DMS53 treated with DMSO at 0.1 percent for 48 hours (cell line): ENCODE measurements around the gene DLGAP1.

ENCODE experiments used
- DNase-seq: peaks from one replicate; lab custom pipeline; 2025; ENCODE audit not compliant: unreplicated experiment; lab: John Stamatoyannopoulos, UW

The DLGAP1 gene

DNA sequence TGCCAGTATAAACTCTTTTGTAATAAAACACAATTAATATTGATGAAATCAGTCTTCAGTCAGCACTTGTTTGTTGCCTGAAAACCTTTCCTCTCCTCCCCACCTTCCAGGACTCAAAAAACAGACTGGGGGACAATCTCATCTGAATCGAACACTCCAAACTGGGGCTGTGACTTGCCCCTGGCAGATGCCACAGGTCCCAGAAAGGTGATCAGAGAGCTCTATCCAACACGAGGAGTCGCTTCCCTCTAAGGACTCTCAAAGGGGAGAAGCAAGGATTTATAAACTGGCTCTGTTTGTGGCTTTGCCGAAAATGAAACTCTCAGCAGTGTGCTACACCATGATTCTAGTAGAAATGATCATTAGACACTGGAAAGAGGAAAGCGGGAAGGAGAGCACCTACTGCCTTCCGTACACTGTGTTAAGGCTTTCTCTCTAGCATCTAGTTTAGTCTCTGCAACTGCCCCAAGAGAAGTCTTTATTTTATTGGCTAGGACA lies 805.9 kb downstream of the DLGAP1 start:
- no peak for DNase-seq

DNA sequence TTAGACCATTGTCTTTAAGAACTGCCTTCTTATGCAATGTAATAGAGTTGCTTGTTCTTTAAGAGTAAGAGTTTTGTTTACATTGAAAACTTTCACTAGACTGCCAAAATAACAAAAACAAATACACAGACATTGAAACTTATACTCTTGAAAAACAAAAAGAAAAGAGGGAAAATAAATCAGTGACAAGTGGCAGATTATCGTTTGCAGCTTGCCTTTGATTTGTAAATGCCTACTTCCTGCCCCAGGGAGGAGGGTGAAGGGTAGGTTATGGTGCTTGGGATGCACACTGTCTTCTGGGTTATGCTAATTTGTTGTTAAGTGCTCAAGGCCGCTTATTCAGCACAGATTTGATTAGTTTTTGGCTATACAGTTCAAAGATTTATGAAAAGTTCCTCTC lies 806.5 kb downstream of the DLGAP1 start:
- DNase-seq = peak; percentile 64

DNA sequence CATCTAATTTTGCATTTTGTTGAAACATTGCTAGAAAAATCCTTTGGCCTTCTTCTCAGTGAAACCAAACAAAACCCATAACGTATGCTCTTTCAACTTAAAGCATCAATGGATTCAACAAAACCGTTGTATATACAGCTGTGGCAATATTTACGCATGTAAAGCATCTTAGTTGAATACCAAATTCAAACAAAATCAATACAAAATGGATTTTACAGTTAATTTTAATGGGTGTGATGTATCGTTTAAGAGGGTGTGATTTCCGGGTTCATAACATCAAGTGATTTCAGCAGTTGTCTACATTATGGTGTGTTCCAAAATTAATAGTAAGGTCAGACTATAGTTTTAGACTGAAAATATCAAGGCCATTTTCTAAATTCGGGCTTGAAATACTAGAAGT lies 806.9 kb downstream of the DLGAP1 start:
- DNase-seq = peak; percentile 80

DNA sequence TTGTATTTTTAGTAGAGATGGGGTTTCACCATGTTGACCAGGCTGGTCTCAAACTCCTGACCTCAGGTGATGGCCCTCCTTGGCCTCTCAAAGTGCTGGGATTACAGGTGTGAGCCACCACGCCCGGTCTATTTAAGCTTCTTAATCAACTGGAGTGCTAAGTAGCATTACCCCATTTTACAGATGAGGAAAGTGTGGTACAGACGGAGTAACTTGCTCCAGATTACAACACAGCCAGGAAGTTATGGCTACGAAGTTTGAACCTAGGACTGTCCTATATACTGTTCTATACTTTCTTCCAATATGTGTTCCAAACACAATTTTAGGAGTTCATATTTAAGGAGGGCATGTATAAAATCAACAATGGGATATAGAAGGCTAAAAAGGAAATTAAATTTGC lies 807.5 kb downstream of the DLGAP1 start:
- no peak for DNase-seq

DNA sequence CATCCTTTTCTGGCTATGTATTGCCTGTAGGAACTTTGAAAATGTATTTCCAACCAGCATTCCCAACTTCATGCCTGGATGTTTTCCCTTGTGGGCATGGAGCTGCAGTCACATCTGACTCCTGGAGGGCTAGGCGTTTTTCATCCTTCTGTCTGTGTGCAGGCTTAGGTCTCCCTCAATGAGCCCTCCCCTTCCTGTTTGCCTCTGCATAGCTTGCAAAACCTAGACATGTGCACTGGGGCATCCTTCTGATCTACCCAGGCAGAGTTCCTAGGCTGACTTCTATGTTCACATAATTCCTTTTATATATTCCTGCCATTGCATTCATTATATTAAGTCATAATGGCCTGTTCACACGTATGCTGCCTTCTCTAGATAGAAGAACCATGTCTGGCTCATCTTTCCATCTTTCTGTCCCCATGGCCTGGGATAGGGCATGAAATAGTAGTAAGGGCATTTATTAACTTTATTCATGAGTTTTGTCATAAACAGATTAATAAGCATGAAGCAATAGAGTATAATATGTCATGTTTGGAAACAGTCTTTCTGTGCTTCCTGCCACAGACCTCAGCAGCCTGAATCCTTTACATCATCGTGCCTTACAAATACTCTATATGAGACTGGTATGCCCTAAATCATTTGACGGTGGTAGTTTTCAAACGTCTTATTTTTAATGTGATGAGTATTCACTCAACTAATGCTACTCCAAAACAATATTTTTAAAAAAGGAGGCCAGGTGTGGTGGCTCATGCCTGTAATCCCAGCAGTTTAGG lies 809.5 kb downstream of the DLGAP1 start:
- DNase-seq = no peak

DNA sequence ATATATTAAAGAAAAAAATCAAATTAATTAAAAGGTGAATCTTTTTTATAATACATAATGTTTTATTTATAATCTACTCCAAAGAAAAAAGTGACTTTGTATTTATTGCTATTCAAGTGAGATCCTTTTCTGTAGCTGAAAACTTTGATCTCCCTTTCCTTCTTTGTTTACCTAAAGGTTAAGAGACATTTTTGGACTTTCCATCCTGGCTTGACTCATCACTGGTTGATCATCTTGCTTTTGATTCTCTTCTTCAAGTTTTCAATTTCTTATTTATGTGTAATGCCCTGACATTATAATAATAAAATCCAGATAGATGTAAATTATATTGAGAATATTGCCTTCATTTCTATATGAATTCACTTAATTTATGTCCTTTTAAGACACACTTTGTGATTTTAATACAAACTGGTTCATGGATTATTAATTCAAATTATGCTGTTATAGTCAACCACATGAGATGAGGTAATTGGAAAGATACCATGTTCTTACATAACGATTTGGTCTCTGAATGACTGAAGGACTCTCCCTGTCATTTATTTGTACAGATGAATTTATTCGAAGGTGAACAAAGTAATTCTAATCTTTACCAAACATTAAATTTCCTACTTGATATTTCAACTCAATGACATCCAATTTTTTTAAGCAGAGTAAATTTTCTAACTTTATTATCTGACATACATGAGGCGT lies 820.7 kb downstream of the DLGAP1 start:
- no peak for DNase-seq

DNA sequence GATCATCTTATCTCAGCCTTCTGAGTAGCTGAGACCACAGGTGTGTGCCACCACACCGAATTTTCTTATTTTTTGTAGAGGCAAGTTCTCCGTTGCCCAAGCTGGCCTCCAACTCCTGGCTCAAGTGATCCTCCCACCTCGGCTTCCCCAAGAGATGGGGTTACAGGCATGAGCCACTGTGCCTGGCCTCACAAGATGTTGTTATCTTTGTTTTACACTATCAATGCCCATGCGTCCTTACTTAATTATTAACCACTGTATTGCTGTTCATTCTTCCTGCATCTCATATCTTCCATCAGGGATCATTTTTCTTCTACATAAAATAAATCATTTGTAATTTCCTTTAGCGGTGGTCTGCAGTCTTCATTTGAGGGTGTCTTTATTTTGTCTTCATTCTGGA lies 823.2 kb downstream of the DLGAP1 start:
- DNase-seq = no peak

DNA sequence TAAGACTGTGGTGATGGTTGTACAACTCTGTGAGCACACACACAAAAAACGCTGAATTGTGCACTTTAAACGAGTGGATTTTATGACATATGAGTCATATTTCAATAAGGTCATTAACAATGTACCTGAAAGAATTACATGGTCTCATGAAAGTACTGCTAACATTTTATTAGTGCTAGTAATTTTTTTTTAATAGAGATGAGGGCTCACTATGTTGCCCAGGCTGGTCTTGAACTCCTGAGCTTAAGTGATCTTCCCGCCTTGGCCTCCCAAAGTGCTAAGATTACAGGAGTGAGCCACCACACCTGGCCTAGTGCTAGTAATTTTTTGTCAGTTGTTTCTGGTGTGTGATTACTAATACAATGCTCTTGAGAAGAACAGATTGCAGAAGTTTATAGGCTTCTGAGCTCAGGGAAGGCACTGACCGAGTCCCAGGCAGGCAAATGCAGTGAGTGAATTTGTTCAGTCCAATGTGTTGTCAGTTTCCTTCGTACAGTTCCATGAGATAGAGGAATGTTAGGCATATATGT lies 828.1 kb downstream of the DLGAP1 start:
- DNase-seq = no peak

DNA sequence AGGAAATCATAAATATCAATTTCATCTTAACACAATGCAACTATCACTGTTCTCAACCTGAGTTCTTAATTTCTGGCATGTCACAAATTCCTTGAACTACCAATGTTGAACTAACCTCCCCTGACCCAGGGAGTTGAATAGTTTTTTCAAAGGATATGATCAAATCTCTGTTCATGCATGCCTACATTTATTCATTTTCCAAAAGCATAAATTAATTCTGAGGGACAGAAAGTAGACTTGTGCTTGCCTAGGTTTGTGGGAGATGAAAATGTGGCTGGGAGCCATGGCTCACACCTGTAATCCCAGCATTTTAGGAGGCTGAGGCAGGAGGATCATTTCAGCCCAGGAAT lies 829.4 kb downstream of the DLGAP1 start:
- DNase-seq = no peak

DNA sequence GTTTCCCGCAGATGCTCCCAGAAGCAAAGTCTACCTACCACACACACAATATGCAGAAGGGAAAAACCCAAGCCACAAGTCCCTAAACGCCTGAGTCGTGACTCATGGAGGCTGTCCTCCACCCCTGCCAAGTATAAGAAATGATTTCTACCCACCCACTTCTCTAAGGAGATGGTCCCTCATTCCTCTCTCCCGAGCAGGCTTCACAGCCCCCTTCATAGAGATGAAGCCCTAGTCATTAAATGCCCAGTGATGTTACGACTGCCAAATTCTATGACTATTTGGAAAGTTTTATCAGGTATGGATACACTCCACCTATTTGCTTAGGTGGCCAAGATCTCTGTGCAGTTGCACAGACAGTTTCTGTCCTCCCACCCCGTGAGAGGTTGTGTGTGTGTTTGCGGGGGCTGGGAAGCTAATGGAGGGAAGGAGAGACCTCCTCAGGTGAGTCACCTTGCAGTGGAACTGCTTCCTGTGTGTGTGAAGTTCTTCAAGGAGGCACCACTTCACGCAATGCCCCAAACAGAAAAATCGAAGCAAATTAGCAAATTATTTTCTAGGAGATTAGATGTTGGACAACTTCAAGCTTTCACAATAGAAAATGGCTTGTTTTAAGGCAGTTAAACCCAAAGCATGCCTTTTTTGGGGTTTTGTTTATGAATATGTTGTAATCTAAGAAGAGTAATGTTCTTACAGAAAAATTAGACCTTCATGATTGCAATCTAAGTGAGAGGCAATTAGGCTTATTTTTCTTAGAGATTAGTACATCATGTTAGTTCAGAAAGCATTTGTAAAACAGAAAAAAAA lies 830.0 kb downstream of the DLGAP1 start:
- no peak for DNase-seq

DNA sequence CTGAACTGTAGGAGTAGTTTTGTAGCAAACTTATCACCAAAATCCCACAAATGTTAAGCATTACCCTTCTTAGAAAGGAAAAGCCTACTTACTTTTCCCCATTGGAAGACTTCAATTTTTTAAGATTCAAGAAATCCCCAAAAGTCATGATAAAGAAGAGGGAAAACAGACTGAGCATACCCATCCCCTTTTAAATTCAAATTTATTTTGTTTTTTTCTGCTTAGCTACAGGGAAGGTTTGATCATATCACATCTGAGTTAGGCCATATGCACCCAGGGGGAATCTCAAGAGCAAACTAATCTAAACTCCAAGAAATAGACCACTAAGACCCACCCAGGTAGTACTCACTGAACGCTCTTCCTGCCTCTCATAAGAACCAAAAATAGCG lies 830.6 kb downstream of the DLGAP1 start:
- no peak for DNase-seq

DNA sequence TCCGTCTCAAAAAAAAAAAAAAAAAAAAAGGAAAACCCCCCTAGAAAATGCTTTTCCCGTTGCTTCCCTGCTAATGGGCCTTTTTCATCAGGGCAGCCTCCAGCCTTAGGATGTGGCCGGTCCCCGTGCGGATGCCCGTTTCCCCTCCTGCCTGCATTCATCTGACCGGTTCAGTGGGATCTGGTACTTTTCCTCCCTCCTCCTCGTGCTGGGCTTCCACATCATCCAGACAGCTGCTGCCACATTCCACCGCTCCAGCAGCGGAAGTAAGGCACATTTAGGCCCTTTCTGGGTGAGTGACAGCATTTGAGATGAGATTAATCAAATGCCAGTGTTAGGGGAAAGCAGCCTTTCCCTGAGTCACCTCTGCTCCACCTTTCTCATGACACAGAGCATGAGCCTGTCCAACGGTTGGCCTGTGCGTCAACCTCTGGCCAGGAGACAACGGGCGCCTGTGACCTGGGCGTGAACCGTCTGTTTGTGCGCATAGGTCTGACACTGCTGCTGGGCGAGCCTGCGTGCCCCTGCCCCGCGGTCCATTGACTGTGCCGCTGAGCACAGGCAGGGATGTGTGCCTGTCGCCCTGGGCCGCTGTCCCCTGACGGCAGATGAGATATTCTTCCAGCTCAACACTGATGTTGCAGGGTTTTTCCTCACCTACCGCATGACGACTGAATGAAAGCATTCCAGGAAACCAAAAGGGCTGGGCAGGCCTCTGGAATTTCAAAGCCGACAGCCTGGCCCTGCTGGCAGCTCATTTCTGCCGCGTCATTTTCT lies 831.1 kb downstream of the DLGAP1 start:
- peak; percentile 91 for DNase-seq

DNA sequence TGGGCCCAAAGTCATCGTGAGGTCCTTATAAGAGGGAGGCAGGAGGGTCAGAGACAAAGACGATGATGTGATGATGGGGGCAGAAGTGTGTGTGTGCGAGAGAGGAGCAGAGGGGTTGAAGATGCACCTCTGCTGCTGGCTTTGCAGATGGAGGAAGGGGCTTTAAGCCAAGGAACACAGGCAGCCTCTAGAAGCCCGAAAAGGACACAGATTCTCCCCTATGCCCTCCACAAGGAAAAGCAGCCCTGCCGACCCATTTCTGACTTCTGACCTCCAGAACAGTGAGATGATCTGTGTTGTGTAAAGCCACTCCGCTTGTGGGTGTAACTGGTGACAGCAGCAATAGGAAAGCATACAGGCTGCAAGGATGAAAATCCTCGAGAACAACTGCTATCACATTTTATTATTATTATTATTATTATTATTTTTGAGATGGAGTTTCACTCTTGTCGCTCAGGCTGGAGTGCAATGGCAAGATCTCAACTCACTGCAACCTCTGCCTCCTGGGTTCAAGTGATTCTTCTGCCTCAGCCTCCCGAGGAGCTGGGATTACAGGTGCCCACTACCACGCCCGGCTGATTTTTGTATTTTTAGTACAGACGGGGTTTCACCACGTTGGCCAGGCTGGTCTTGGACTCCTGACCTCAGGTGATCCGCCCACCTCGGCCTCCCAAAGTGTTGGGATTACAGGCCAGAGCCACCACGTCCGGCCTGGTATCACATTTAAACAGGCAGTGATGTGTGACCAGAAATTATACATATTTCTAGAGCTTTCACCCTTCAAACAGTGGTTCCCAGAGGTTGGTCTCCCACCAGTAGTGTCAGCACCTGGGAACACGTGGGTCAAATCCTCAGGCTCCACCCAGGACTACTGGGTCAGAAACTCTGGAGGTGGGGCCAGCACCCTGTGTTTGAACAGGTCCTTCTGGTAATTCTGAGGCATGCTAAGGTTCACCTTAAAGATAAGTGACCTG lies 834.7 kb downstream of the DLGAP1 start:
- no peak for DNase-seq

DNA sequence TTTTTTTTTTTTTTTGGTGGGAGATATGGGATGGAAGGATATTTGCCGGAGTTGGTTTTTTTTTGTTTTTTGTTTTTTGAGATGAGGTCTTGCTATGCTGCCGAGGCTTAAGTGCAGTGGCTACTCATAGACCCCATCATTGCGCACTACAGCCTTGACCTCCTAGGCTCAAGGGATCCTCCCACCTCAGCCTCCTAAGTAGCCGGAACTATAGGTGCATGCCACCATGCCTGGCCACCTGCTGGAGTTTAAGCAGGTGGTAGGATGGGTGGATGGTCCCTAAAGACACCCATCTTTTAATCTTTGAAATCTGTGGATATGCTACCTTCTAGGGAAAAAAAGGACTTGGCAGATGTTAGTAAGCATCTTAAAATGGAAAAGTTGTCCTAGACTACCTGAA lies 835.4 kb downstream of the DLGAP1 start:
- no peak for DNase-seq

DNA sequence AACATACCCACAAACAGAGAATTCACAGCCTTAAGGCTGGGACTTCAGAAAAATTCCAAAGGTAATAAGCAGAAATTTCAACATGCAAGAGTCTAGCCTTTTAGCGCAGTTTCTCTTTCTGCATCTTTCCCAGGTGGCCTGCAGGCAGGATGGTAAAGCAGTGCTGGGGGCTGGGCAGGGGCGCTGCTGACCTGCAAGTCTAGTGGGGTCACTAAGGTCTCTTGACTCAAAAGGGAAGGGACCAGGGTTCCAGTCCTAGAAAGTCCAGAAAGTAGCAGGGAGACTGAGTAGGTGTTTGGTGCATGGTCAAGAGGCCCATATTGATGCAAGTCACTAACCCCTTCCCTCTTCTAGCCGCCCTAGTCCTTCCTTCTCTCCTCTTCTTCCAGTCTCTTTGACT lies 835.9 kb downstream of the DLGAP1 start:
- DNase-seq = no peak

DNA sequence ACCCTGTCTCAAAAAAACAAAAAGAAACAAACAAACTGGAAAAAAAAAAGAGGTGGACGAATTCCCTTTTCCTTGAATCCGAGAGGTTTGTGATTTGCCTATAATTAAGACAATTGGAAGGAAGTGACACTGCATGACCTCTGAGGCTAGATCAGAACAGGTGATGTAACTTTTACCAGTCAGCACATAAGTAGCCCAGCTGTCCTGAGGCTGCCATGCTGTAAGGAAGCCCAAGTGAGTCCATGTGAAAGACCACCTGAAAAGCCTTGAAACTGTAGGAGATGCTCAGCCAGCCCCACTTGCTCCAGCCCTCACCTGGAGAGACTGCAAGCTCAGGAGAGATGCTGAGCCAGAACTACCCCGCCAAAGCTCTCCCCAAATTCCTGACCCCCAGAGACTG lies 838.4 kb downstream of the DLGAP1 start:
- DNase-seq = no peak

DNA sequence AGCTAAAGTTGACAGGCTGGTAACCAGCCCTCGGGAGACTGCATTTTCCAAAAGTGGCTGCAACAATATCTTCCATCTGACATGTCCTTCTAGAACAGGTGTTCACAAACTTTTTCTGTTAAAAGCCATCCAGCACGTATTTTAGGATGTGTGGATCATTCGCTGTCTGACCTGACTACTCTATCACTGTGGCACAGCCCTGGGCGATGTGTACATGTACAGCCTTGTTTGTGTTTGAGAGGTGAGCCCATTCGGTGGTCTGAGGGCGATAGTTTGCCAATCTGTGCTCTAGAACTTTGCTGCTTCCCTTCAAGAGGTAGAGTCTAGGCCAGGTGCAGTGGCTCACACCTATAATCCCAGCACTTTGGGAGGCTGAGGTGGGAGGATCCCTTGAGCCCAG lies 839.0 kb downstream of the DLGAP1 start:
- no peak for DNase-seq

DNA sequence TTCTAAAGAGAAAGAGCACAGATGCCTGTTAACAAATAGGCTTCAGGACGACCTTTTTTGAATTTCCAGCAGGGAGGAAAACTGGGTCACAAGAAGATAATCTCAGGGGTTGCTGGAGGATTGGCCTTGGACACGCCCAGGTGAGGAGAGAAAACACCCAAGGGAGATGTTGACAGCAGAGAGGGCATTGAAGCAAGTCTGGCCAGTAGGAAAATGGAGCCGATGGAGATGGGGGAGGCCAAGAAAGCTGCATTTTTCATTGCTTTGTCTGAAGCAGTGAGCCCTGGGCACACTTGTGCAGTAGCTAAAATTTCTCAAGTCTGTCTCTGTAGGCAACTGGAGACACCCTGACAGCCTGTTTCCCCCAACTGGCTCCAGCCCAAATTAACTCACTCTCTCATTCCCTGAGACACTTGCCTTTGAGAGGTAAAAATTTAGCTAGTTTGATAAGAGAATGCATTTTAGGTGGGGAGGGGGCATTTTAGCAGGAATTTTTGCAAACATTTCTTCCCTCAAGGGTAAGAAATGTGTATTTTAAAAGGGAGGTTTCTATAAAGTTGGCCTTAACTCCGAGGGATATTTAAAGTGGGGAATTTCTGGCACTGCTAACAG lies 839.6 kb downstream of the DLGAP1 start:
- DNase-seq = no peak

DNA sequence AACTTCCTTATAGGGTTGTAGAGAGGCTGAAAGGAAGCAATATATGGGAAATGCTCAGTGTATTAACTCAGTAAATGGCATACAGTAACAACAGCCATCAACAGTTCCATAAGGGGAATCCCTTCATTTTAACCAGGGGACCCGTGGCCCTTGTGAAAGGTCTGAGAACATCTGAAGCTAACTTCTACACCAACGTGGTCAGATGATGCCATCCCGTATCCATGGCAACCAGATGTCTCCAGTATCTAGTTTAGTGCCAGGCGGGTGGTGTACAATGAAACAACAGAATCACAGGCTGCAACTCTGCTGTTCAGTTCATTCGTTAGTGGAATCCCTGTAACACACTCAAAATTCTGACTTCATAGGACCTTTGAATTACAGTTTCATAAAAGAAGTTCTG lies 842.8 kb downstream of the DLGAP1 start:
- DNase-seq = no peak
